K562 (cell line): ENCODE measurements around the gene POLD4. TPM values are rescaled to one million over a fixed set of nuclear protein-coding genes. Genes with fewer than 3 reads are reported as not detected.
A peak's percentile ranks its signal among the peaks of the same experiment; 100 is the strongest.

Source experiments
- CBX2 ChIP-seq: fragments of 200-600 bp; sonication (generic); IDR thresholded peaks from one replicate; pipeline ENCODE4 v1.6.1; 2012; ENCODE audit warnings: mild to moderate bottlenecking, low read length, inconsistent platforms; ENCODE audit not compliant: insufficient read depth, poor library complexity, severe bottlenecking
- CHD4 ChIP-seq: fragments of 200-600 bp; sonication (generic); IDR thresholded peaks from 3 replicates; pipeline ENCODE4 v1.6.1; 2012; ENCODE audit warnings: low read depth, mild to moderate bottlenecking, mixed read lengths, low read length, inconsistent platforms; ENCODE audit not compliant: insufficient read depth, insufficient replicate concordance, poor library complexity, severe bottlenecking
- EP300 ChIP-seq: IDR thresholded peaks from 2 replicates; pipeline ENCODE4 v1.6.1; 2012; ENCODE audit warnings: low read length, improper control_type of control experiment
- FOXJ2 ChIP-seq: fragments of 200-800 bp; sonication (Bioruptor generic); IDR thresholded peaks from 2 replicates; pipeline ENCODE4 v1.6.1; 2016; ENCODE audit warnings: missing genetic modification characterization, missing compliant biosample characterization
- GTF2F1 ChIP-seq: IDR thresholded peaks from 2 replicates; pipeline ENCODE4 v1.6.1; 2011; ENCODE audit warnings: low read depth, low read length, improper control_type of control experiment
- JUN ChIP-seq, 2 experiments: sonication (generic) in 1 of 2; formaldehyde crosslinking in 1 of 2; IDR thresholded peaks; 2 replicates each; pipeline versions ENCODE4 v1.6.1 to v1.8.0; 2012 to 2022; ENCODE audit warnings: borderline replicate concordance in 2 of 2, mild to moderate bottlenecking in 2 of 2, improper control_type of control experiment in 1 of 2, low read depth in 1 of 2, low read length in 1 of 2, missing genetic modification reagents in 1 of 2
- JUNB ChIP-seq: fragments of 450-650 bp; formaldehyde crosslinking; conservative IDR thresholded peaks from 2 replicates; pipeline ENCODE4 v1.4.0; 2020; ENCODE audit warnings: mild to moderate bottlenecking
- PHTF2 ChIP-seq: fragments of 250-450 bp; sonication (Bioruptor Pico); IDR thresholded peaks from 2 replicates; pipeline ENCODE4 v1.5.0; 2021; ENCODE audit warnings: mild to moderate bottlenecking
- SAFB2 ChIP-seq: fragments of 200-400 bp; formaldehyde crosslinking; IDR thresholded peaks from 2 replicates; pipeline ENCODE4 v1.6.1; 2018; ENCODE audit warnings: borderline replicate concordance, low read length, low read depth, moderate library complexity; ENCODE audit not compliant: severe bottlenecking
- TGIF2 ChIP-seq: sonication (generic); formaldehyde crosslinking; IDR thresholded peaks from 2 replicates; pipeline ENCODE4 v1.8.1; 2022; ENCODE audit warnings: mild to moderate bottlenecking, missing genetic modification reagents, moderate library complexity
- THAP12 ChIP-seq: fragments of 250-450 bp; sonication (Bioruptor Pico); IDR thresholded peaks from 2 replicates; pipeline ENCODE4 v1.9.0; 2021; ENCODE audit warnings: mild to moderate bottlenecking, inconsistent platforms
- ZHX1 ChIP-seq: fragments of 150-350 bp; conservative IDR thresholded peaks from 2 replicates; pipeline ENCODE4 v1.6.1; 2014; ENCODE audit warnings: low read length
- ZNF175 ChIP-seq: fragments of 200-800 bp; sonication (Bioruptor generic); IDR thresholded peaks from 2 replicates; pipeline ENCODE4 v1.6.1; 2016; ENCODE audit warnings: low read depth, mild to moderate bottlenecking, missing genetic modification characterization, missing compliant biosample characterization
- ZNF212 ChIP-seq: fragments of 450-650 bp; formaldehyde crosslinking; IDR thresholded peaks from 2 replicates; pipeline ENCODE4 v1.4.0; 2020; ENCODE audit warnings: mild to moderate bottlenecking
- ZNF316 ChIP-seq: fragments of 450-650 bp; IDR thresholded peaks from 2 replicates; pipeline ENCODE4 v1.6.1; 2016
- ZNF75A ChIP-seq: fragments of 450-650 bp; formaldehyde crosslinking; IDR thresholded peaks from 2 replicates; pipeline ENCODE4 v1.4.0; 2020; ENCODE audit warnings: mild to moderate bottlenecking
- ZNF785 ChIP-seq: fragments of 250-450 bp; sonication (Bioruptor Pico); IDR thresholded peaks from 2 replicates; pipeline ENCODE4 v1.4.0; 2020; ENCODE audit warnings: mild to moderate bottlenecking
- polyA plus RNA-seq, 8 experiments: library from polyadenylated mRNA; depleted of rRNA in 4 of 8; stranded (reverse) in 5 of 8; unstranded in 3 of 8; fragments of >200 nt; fragmentation: Nextera tagmentation in 2 of 8; fragmentation: Illumina TruSeq in 1 of 8; extraction: Ambion mirVana in 2 of 8; extraction: Trizol in 1 of 8; gene quantifications; 2 replicates each; pipeline versions ENCODE4 v1.2.1 to v1.2.3, GENCODE V29; 2011 to 2014; ENCODE audit warnings: inconsistent platforms in 1 of 8, missing spikeins in 1 of 8
- total RNA-seq, 7 experiments: library from RNA; depleted of rRNA in 6 of 7; stranded (reverse); fragments of >200 nt in 6 of 7; fragmentation: Illumina TruSeq in 2 of 7; extraction: Trizol in 2 of 7; gene quantifications; 2 replicates each; pipeline versions ENCODE4 v1.2.1 to v1.2.3, GENCODE V29; 2011 to 2021; ENCODE audit warnings: low replicate concordance in 1 of 7

Gene POLD4
- total and polyA plus RNA-seq, 9 of the 15 experiments (the other 6 are each of a cell fraction or from before 2014, with no cell fraction given) = 5.8 to 64.5 (median 18.3) TPM

GRCh38 chr11:67391304-67392182 lies 38.2 kb upstream of the POLD4 start, which contains the start of gene RAD9A (continued):
- TF ChIP-seq GTF2F1 (peak; percentile 69; the same call in 1 of the 2 replicates), THAP12 (no peak), TGIF2 (CRISPR knock-in tag) (0 out of 2 replicates have a peak, but pooled peaks have one; percentile 54), CBX2 (no peak), ZNF212 (CRISPR knock-in tag) (no peak), PHTF2 (CRISPR knock-in tag) (no peak), CHD4 (no peak), ZNF175 (CRISPR knock-in tag) (peak; percentile 51; the same call in 1 of the 2 replicates), JUN (IDR thresholded peaks at IDR 0.05; ENCODE audit: borderline replicate concordance, low read depth, low read length) (peak; percentile 70; the same call in 1 of the 2 replicates), JUN (CRISPR knock-in tag; IDR thresholded peaks at IDR 0.05; ENCODE audit: borderline replicate concordance) (peak; percentile 65), FOXJ2 (tag) (peak; percentile 28; the same call in 1 of the 2 replicates), ZNF316 (no peak), SAFB2 (no peak), ZNF75A (CRISPR knock-in tag) (no peak), ZNF785 (CRISPR knock-in tag) (no peak), EP300 (0 out of 2 replicates have a peak, but pooled peaks have one; percentile 24), JUNB (CRISPR knock-in tag) (no peak), ZHX1 (no peak)
